Thoracic aorta (tissue), 2 donors: ENCODE results near the gene CNTN4. TPM values are rescaled to one million over a fixed set of nuclear protein-coding genes. Genes with fewer than 3 reads are reported as not detected.

Source experiments
- ATAC-seq: fragments of 150-250 bp; one replicate; pipeline ENCODE4 v1.8.0; 2017; ENCODE audit warnings: low read depth; ENCODE audit not compliant: insufficient number of reproducible peaks, low FRiP score
- DNase-seq: peaks from one replicate; pipeline ENCODE4 v3.0.0-alpha.2; 2020; ENCODE audit warnings: low spot score
- H3K27ac ChIP-seq, 2 donors: fragments of 200-600 bp; sonication (generic); 1 replicate in 1 of 2; 2 replicates in 1 of 2; pipeline ENCODE4 v1.5.1; 2016; ENCODE audit warnings: mild to moderate bottlenecking in 2 of 2, moderate library complexity in 2 of 2
- H3K27me3 ChIP-seq: fragments of 200-600 bp; sonication (generic); replicated peaks from 2 replicates; pipeline ENCODE4 v1.6.0; 2016; ENCODE audit warnings: mild to moderate bottlenecking; ENCODE audit not compliant: insufficient read depth
- H3K36me3 ChIP-seq: fragments of 200-600 bp; sonication (generic); one replicate; pipeline ENCODE4 v1.5.1; 2016
- H3K4me1 ChIP-seq, 2 donors: fragments of 200-600 bp; sonication (generic); 1 replicate in 1 of 2; 2 replicates in 1 of 2; pipeline versions ENCODE4 v1.5.1 to v1.6.0; 2016; ENCODE audit warnings: low read depth in 2 of 2, mild to moderate bottlenecking in 1 of 2; ENCODE audit not compliant: control insufficient read depth in 1 of 2
- H3K4me3 ChIP-seq: fragments of 200-600 bp; sonication (generic); 2 replicates; pipeline ENCODE4 v1.5.1; 2016; ENCODE audit warnings: mild to moderate bottlenecking
- H3K9me3 ChIP-seq: fragments of 200-600 bp; sonication (generic); 2 replicates; pipeline ENCODE4 v1.5.1; 2016
- CTCF ChIP-seq: fragments of 200-600 bp; sonication (generic); IDR thresholded peaks from one replicate; pipeline ENCODE4 v1.5.1; 2019; ENCODE audit warnings: antibody characterized with exemption
- total RNA-seq, 2 donors: library from RNA; depleted of rRNA; stranded (reverse); fragments of >200 nt; gene quantifications; one replicate each; pipeline versions ENCODE4 v1.1.0 to v1.2.3, GENCODE V29; 2016

The CNTN4 gene
- total RNA-seq, 2 donors from 2014 or later = 103 to 116 TPM

GRCh38 chr3:2879587-2879986 is 780.9 kb downstream of the CNTN4 start:
- H3K27ac ChIP-seq = no peak overlapping the region
- no peaks in the 10 kb centered on the region for H3K27me3 ChIP-seq
- no peaks in the 10 kb centered on the region for H3K36me3 ChIP-seq
- ATAC-seq (no peak), DNase-seq (no peak)
- peaks cover 3 to 17% of the 10 kb centered on the region in 2 donors for H3K4me1 ChIP-seq
- H3K4me3 ChIP-seq = no peak overlapping the region
- H3K9me3 ChIP-seq = no peaks in the 10 kb centered on the region
- no peak for TF ChIP-seq CTCF

- no peaks in the 10 kb centered on the region for H3K27me3 ChIP-seq
- peaks cover 0 to 14% of the 10 kb centered on the region in 2 donors for H3K4me1 ChIP-seq
- no peak for TF ChIP-seq CTCF
- no peak for ATAC-seq
- no peak overlapping the region for H3K4me3 ChIP-seq
- H3K9me3 ChIP-seq = no peaks in the 10 kb centered on the region
- H3K27ac ChIP-seq = no peak overlapping the region
- DNase-seq = no peak
- no peaks in the 10 kb centered on the region for H3K36me3 ChIP-seq
Observed at GRCh38 chr3:2880218-2880756, 781.6 kb downstream of the CNTN4 start.

GRCh38 chr3:2883283-2883682 is 784.6 kb downstream of the CNTN4 start:
- no peak for DNase-seq
- no peaks in the 10 kb centered on the region for H3K27me3 ChIP-seq
- no peaks in the 10 kb centered on the region for H3K4me1 ChIP-seq
- ATAC-seq = no peak
- no peak for TF ChIP-seq CTCF
- no peak overlapping the region for H3K27ac ChIP-seq
- H3K9me3 ChIP-seq = no peaks in the 10 kb centered on the region
- no peaks in the 10 kb centered on the region for H3K36me3 ChIP-seq
- H3K4me3 ChIP-seq = no peak overlapping the region

GRCh38 chr3:2888592-2888991 is 789.9 kb downstream of the CNTN4 start:
- Histone ChIP-seq H3K4me1 (no peaks in the 10 kb centered on the region), H3K27ac (no peak overlapping the region), H3K4me3 (no peak overlapping the region), H3K9me3 (no peaks in the 10 kb centered on the region), H3K36me3 (no peaks in the 10 kb centered on the region), H3K27me3 (no peaks in the 10 kb centered on the region)
- DNase-seq (no peak), ATAC-seq (no peak)
- TF ChIP-seq CTCF = no peak

GRCh38 chr3:2889736-2890135 is 791.1 kb downstream of the CNTN4 start:
- Histone ChIP-seq H3K27ac (no peak overlapping the region), H3K27me3 (no peaks in the 10 kb centered on the region), H3K4me1 (no peaks in the 10 kb centered on the region), H3K4me3 (no peak overlapping the region), H3K36me3 (no peaks in the 10 kb centered on the region), H3K9me3 (no peaks in the 10 kb centered on the region)
- ATAC-seq (no peak), DNase-seq (no peak)
- TF ChIP-seq CTCF = no peak
